ENCODE results near the gene RTRAF. TPM values are rescaled to one million over a fixed set of nuclear protein-coding genes. Genes with fewer than 3 reads are reported as not detected.

RTRAF gene
- total and polyA plus RNA-seq, 4 donors: 21.6 to 119 (median 66.6) TPM

GRCh38 chr14:51979088-51979709 is 10.1 kb upstream of the RTRAF start:
- 20% methylated on average over 17 of the region's 17 CpGs for WGBS
- TF ChIP-seq RAD21 (IDR thresholded peaks at IDR 0.05): peak; percentile 80 to 88
- TF ChIP-seq JUND (IDR thresholded peaks at IDR 0.05): no peak
- TF ChIP-seq MAX (IDR thresholded peaks at IDR 0.05): no peak
- TF ChIP-seq FOXA2 (IDR thresholded peaks at IDR 0.05): no peak
- TF ChIP-seq HNF4G (IDR thresholded peaks at IDR 0.05): no peak
- TF ChIP-seq EGR1 (IDR thresholded peaks at IDR 0.05; ENCODE audit: low read depth in 2 of 2): no peak
- TF ChIP-seq HNF4A (conservative IDR thresholded peaks at IDR 0.05): peak; percentile 16 to 51
- no peak for TF ChIP-seq TAF1 (conservative IDR thresholded peaks at IDR 0.05)
- TF ChIP-seq, protein P1, sequence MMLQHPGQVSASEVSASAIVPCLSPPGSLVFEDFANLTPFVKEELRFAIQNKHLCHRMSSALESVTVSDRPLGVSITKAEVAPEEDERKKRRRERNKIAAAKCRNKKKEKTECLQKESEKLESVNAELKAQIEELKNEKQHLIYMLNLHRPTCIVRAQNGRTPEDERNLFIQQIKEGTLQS (IDR thresholded peaks at IDR 0.05): no peak
- TF ChIP-seq FOXA1 (IDR thresholded peaks at IDR 0.05): no peak
- TF ChIP-seq, protein P2, sequence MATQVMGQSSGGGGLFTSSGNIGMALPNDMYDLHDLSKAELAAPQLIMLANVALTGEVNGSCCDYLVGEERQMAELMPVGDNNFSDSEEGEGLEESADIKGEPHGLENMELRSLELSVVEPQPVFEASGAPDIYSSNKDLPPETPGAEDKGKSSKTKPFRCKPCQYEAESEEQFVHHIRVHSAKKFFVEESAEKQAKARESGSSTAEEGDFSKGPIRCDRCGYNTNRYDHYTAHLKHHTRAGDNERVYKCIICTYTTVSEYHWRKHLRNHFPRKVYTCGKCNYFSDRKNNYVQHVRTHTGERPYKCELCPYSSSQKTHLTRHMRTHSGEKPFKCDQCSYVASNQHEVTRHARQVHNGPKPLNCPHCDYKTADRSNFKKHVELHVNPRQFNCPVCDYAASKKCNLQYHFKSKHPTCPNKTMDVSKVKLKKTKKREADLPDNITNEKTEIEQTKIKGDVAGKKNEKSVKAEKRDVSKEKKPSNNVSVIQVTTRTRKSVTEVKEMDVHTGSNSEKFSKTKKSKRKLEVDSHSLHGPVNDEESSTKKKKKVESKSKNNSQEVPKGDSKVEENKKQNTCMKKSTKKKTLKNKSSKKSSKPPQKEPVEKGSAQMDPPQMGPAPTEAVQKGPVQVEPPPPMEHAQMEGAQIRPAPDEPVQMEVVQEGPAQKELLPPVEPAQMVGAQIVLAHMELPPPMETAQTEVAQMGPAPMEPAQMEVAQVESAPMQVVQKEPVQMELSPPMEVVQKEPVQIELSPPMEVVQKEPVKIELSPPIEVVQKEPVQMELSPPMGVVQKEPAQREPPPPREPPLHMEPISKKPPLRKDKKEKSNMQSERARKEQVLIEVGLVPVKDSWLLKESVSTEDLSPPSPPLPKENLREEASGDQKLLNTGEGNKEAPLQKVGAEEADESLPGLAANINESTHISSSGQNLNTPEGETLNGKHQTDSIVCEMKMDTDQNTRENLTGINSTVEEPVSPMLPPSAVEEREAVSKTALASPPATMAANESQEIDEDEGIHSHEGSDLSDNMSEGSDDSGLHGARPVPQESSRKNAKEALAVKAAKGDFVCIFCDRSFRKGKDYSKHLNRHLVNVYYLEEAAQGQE (IDR thresholded peaks at IDR 0.05): no peak
- peak; percentile 86 for TF ChIP-seq CTCF (IDR thresholded peaks at IDR 0.05; ENCODE audit: low read depth, low read length, missing input control)
- no peak for TF ChIP-seq GABPA (IDR thresholded peaks at IDR 0.05 in 1 of 2, conservative IDR thresholded peaks at IDR 0.05 in 1 of 2)
- no peak for TF ChIP-seq RXRA (IDR thresholded peaks at IDR 0.05)
- TF ChIP-seq NR2F2 (IDR thresholded peaks at IDR 0.05): peak; percentile 13
- TF ChIP-seq, protein P3, sequence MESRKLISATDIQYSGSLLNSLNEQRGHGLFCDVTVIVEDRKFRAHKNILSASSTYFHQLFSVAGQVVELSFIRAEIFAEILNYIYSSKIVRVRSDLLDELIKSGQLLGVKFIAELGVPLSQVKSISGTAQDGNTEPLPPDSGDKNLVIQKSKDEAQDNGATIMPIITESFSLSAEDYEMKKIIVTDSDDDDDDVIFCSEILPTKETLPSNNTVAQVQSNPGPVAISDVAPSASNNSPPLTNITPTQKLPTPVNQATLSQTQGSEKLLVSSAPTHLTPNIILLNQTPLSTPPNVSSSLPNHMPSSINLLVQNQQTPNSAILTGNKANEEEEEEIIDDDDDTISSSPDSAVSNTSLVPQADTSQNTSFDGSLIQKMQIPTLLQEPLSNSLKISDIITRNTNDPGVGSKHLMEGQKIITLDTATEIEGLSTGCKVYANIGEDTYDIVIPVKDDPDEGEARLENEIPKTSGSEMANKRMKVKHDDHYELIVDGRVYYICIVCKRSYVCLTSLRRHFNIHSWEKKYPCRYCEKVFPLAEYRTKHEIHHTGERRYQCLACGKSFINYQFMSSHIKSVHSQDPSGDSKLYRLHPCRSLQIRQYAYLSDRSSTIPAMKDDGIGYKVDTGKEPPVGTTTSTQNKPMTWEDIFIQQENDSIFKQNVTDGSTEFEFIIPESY (IDR thresholded peaks at IDR 0.05): no peak
- no peak for TF ChIP-seq SP1 (IDR thresholded peaks at IDR 0.05)
- TF ChIP-seq YY1 (IDR thresholded peaks at IDR 0.05): no peak
- Histone ChIP-seq H3K4me1 (ENCODE audit: control insufficient read depth in 4 of 4, insufficient read depth in 4 of 4, low read length in 3 of 4) (peaks cover 0 to 5% (median 1%) of the 10 kb centered on the region in 4 donors), H3K9ac (ENCODE audit: low read depth in 1 of 2, low read length in 2 of 2) (no peak overlapping the region), H3K9me3 (ENCODE audit: control insufficient read depth in 4 of 4, low read length in 3 of 4) (no peaks in the 10 kb centered on the region), H3K27ac (ENCODE audit: low read depth in 1 of 2, low read length in 2 of 2) (no peak overlapping the region), H3K4me3 (ENCODE audit: low read depth in 1 of 3, low read length in 3 of 3) (no peak overlapping the region), H3K27me3 (ENCODE audit: control insufficient read depth in 4 of 4, insufficient read depth in 4 of 4, low read length in 3 of 4) (no peaks in the 10 kb centered on the region), H3K36me3 (ENCODE audit: control insufficient read depth in 4 of 4, insufficient read depth in 3 of 4, low read depth in 1 of 4, low read length in 3 of 4) (no peaks in the 10 kb centered on the region)
- peak; percentile 88 for DNase-seq (ENCODE audit: low spot score)
